Astrocyte of the spinal cord (primary cell): ENCODE measurements around the gene CLIP2.

Source experiments
- DNase-seq: peaks from one replicate; pipeline ENCODE4 v3.0.0; 2011; ENCODE audit warnings: low read depth, low spot score
- H3K4me3 ChIP-seq: 2 replicates; pipeline ENCODE4 v1.5.1; 2011; ENCODE audit warnings: low read depth, mild to moderate bottlenecking, low read length, moderate library complexity
- CTCF ChIP-seq: IDR thresholded peaks from 2 replicates; pipeline ENCODE4 v1.5.1; 2012; ENCODE audit warnings: low read depth, mild to moderate bottlenecking, low read length, inconsistent platforms
- in situ Hi-C: cut with HindIII; loops from 2 replicates; pipeline ENCODE4 v1.10.0; 2017; ENCODE audit warnings: low sequenced_read_pairs

The CLIP2 gene

GRCh38 chr7:74290981-74291441 is 1.8 kb downstream of the CLIP2 start:
- no peak for TF ChIP-seq CTCF
- H3K4me3 ChIP-seq, result peak overlapping the region; percentile 80
- no peak for DNase-seq
- in situ Hi-C loops, result no loop called here

- DNase-seq, result no peak
- H3K4me3 ChIP-seq, result no peak overlapping the region
- in situ Hi-C loops, result no loop called here
- no peak for TF ChIP-seq CTCF
These were observed 2.3 kb downstream of the CLIP2 start for GRCh38 chr7:74291535-74291934.

- TF ChIP-seq CTCF, result no peak
- in situ Hi-C loops, result no loop called here
- no peak overlapping the region for H3K4me3 ChIP-seq
- DNase-seq, result no peak
These were observed 3.8 kb downstream of the CLIP2 start for GRCh38 chr7:74292757-74293576.

GRCh38 chr7:74293577-74293908 is 4.3 kb downstream of the CLIP2 start:
- DNase-seq, result no peak
- H3K4me3 ChIP-seq, result no peak overlapping the region
- in situ Hi-C loops, result no loop called here
- TF ChIP-seq CTCF, result no peak

- TF ChIP-seq CTCF, result no peak
- in situ Hi-C loops, result no loop called here
- no peak for DNase-seq
These were observed 5.2 kb downstream of the CLIP2 start for GRCh38 chr7:74294191-74294998.

GRCh38 chr7:74297516-74298233 is 8.5 kb downstream of the CLIP2 start:
- in situ Hi-C loops, result no loop called here
- TF ChIP-seq CTCF, result no peak

More at GRCh38 chr7:74294191-74294998, 5.2 kb downstream of the CLIP2 start:
- H3K4me3 ChIP-seq, result no peak overlapping the region

More at GRCh38 chr7:74297516-74298233, 8.5 kb downstream of the CLIP2 start:
- H3K4me3 ChIP-seq, result no peak overlapping the region
- DNase-seq, result no peak
